ENCODE measurements around the gene NEURL1B.

Gene NEURL1B

DNA sequence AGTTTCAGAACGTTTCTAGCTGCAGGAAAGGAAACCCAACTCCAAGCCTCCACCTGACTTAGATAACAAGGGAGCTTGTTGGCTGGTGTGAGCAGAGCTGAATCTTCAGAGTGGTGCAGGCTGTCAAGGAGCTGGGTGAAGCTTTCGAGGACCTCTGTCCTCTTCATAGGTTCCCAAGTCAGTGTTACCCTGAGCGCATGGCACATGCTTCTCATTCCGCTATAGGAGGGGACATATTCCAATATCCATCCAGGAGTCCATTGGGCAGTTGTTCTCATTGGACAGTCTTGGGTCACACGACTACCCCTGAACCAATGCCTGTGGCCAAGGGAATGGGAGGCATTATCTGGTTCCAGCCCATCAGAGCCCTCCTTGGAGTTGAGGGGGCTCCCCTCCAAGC is 79.6 kb downstream of the NEURL1B start:
- Histone ChIP-seq H3K4me3 (ENCODE audit: low read depth, low read length) (no peak overlapping the region), H3K9me3 (ENCODE audit: control insufficient read depth, insufficient read depth, low read depth, low read length) (no peaks in the 10 kb centered on the region), H3K36me3 (ENCODE audit: control insufficient read depth in 2 of 2, insufficient read depth in 1 of 2, low read length in 2 of 2) (no peaks in the 10 kb centered on the region), H3K27ac (ENCODE audit: extremely low read depth, low read depth, low read length) (no peak overlapping the region), H3K4me1 (ENCODE audit: control insufficient read depth, insufficient read depth, low read length) (peaks cover 8% of the 10 kb centered on the region; the same call in 1 of the 2 replicates)
- CTCF ChIA-PET: interaction anchor here (0.8 to 2.0 kb wide), 5 partner anchors 10 to 219 kb away, joined by 3 to 14 read pairs (median 5); partner anchors contain the start of gene DUSP1
- POLR2A ChIA-PET: interaction anchor here (1.9 kb wide), 2 partner anchors 49 to 51 kb away, joined by 8 read pairs; partner anchors contain the start of gene DUSP1
- TF ChIP-seq, protein P1, sequence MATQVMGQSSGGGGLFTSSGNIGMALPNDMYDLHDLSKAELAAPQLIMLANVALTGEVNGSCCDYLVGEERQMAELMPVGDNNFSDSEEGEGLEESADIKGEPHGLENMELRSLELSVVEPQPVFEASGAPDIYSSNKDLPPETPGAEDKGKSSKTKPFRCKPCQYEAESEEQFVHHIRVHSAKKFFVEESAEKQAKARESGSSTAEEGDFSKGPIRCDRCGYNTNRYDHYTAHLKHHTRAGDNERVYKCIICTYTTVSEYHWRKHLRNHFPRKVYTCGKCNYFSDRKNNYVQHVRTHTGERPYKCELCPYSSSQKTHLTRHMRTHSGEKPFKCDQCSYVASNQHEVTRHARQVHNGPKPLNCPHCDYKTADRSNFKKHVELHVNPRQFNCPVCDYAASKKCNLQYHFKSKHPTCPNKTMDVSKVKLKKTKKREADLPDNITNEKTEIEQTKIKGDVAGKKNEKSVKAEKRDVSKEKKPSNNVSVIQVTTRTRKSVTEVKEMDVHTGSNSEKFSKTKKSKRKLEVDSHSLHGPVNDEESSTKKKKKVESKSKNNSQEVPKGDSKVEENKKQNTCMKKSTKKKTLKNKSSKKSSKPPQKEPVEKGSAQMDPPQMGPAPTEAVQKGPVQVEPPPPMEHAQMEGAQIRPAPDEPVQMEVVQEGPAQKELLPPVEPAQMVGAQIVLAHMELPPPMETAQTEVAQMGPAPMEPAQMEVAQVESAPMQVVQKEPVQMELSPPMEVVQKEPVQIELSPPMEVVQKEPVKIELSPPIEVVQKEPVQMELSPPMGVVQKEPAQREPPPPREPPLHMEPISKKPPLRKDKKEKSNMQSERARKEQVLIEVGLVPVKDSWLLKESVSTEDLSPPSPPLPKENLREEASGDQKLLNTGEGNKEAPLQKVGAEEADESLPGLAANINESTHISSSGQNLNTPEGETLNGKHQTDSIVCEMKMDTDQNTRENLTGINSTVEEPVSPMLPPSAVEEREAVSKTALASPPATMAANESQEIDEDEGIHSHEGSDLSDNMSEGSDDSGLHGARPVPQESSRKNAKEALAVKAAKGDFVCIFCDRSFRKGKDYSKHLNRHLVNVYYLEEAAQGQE (tag by site-specific recombination; IDR thresholded peaks at IDR 0.05): no peak
- TF ChIP-seq BCL11A (tag by site-specific recombination; IDR thresholded peaks at IDR 0.05; ENCODE audit: low read depth): no peak
- no peak for TF ChIP-seq ZNF10 (tag by site-specific recombination; IDR thresholded peaks at IDR 0.05)
- no peak for TF ChIP-seq PRDM4 (tag by site-specific recombination; IDR thresholded peaks at IDR 0.05)
- TF ChIP-seq KLF1 (tag by site-specific recombination; IDR thresholded peaks at IDR 0.05): no peak
- no peak for TF ChIP-seq MZF1 (tag by site-specific recombination; IDR thresholded peaks at IDR 0.05; ENCODE audit: borderline replicate concordance)
- no peak for TF ChIP-seq ZNF155 (tag by site-specific recombination; IDR thresholded peaks at IDR 0.05)
- TF ChIP-seq, protein P2, sequence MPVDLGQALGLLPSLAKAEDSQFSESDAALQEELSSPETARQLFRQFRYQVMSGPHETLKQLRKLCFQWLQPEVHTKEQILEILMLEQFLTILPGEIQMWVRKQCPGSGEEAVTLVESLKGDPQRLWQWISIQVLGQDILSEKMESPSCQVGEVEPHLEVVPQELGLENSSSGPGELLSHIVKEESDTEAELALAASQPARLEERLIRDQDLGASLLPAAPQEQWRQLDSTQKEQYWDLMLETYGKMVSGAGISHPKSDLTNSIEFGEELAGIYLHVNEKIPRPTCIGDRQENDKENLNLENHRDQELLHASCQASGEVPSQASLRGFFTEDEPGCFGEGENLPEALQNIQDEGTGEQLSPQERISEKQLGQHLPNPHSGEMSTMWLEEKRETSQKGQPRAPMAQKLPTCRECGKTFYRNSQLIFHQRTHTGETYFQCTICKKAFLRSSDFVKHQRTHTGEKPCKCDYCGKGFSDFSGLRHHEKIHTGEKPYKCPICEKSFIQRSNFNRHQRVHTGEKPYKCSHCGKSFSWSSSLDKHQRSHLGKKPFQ (tag by site-specific recombination; IDR thresholded peaks at IDR 0.05): no peak
- TF ChIP-seq ZBTB48 (tag by site-specific recombination; IDR thresholded peaks at IDR 0.05): no peak
- TF ChIP-seq PRDM1 (tag by site-specific recombination; IDR thresholded peaks at IDR 0.05): no peak
- TF ChIP-seq ZNF404 (tag by site-specific recombination; IDR thresholded peaks at IDR 0.05): no peak
- TF ChIP-seq GLIS1 (tag by site-specific recombination; IDR thresholded peaks at IDR 0.05): no peak
- TF ChIP-seq ZNF19 (tag by site-specific recombination; IDR thresholded peaks at IDR 0.05; ENCODE audit: low read depth): no peak
- no peak for TF ChIP-seq ZNF311 (tag by site-specific recombination; IDR thresholded peaks at IDR 0.05; ENCODE audit: borderline replicate concordance)
- no peak for TF ChIP-seq ZNF558 (tag by site-specific recombination; IDR thresholded peaks at IDR 0.05)
- TF ChIP-seq ZNF670 (tag by site-specific recombination; IDR thresholded peaks at IDR 0.05; ENCODE audit: low read depth): no peak
- no peak for TF ChIP-seq ZNF350 (tag by site-specific recombination; IDR thresholded peaks at IDR 0.05)
- no peak for TF ChIP-seq ZNF747 (tag by site-specific recombination; IDR thresholded peaks at IDR 0.05)
